HepG2 (cell line): Measurements from ENCODE around the gene PXMP4. TPM values are rescaled to one million over a fixed set of nuclear protein-coding genes. Genes with fewer than 3 reads are reported as not detected.

Experiments
- ARHGAP35 ChIP-seq: sonication (generic); formaldehyde crosslinking; IDR thresholded peaks from 2 replicates; pipeline ENCODE4 v1.9.0; 2022; ENCODE audit warnings: mild to moderate bottlenecking, inconsistent platforms, moderate library complexity, missing genetic modification reagents, borderline replicate concordance
- ATRX ChIP-seq: sonication (generic); formaldehyde crosslinking; IDR thresholded peaks from 2 replicates; pipeline ENCODE4 v1.4.0; 2020; ENCODE audit warnings: missing genetic modification reagents, borderline replicate concordance
- CHD2 ChIP-seq: IDR thresholded peaks from 2 replicates; pipeline ENCODE4 v1.6.1; 2011; ENCODE audit warnings: low read depth, low read length, improper control_type of control experiment
- ETV5 ChIP-seq: IDR thresholded peaks from 2 replicates; pipeline ENCODE4 v1.6.1; 2018; ENCODE audit warnings: missing biosample characterization, missing genetic modification reagents, inconsistent platforms, borderline replicate concordance
- EZH2 ChIP-seq: conservative IDR thresholded peaks from 2 replicates; pipeline ENCODE4 v1.6.1; 2012; ENCODE audit warnings: mild to moderate bottlenecking, low read depth, low read length, moderate library complexity
- FOSL1 ChIP-seq: sonication (generic); formaldehyde crosslinking; IDR thresholded peaks from 2 replicates; pipeline ENCODE4 v1.9.0; 2021; ENCODE audit warnings: missing genetic modification reagents, borderline replicate concordance
- GATAD2A ChIP-seq: IDR thresholded peaks from 2 replicates; pipeline ENCODE4 v1.6.1; 2016
- HOXA3 ChIP-seq: sonication (generic); formaldehyde crosslinking; IDR thresholded peaks from 2 replicates; pipeline ENCODE4 v1.5.0; 2020; ENCODE audit warnings: missing genetic modification reagents
- KDM5B ChIP-seq: sonication (generic); formaldehyde crosslinking; IDR thresholded peaks from 2 replicates; pipeline ENCODE4 v1.4.0; 2020; ENCODE audit warnings: missing genetic modification reagents, mild to moderate bottlenecking, borderline replicate concordance
- MAFF ChIP-seq: IDR thresholded peaks from 2 replicates; pipeline ENCODE4 v1.6.1; 2011; ENCODE audit warnings: low read depth, low read length, improper control_type of control experiment
- MAFG ChIP-seq: sonication (generic); formaldehyde crosslinking; IDR thresholded peaks from 2 replicates; pipeline ENCODE4 v1.5.1; 2020; ENCODE audit warnings: mild to moderate bottlenecking, missing genetic modification reagents
- MBNL3 ChIP-seq: fragments of 250-450 bp; sonication (Bioruptor Pico); conservative IDR thresholded peaks from 2 replicates; pipeline ENCODE4 v1.8.0; 2022; ENCODE audit warnings: mild to moderate bottlenecking, inconsistent platforms
- MYC ChIP-seq: sonication (generic); formaldehyde crosslinking; IDR thresholded peaks from 2 replicates; pipeline ENCODE4 v1.9.0; 2021; ENCODE audit warnings: missing genetic modification reagents, borderline replicate concordance
- NFE2L1 ChIP-seq: sonication (generic); formaldehyde crosslinking; IDR thresholded peaks from 2 replicates; pipeline ENCODE4 v1.4.0; 2020; ENCODE audit warnings: missing genetic modification reagents, mild to moderate bottlenecking, borderline replicate concordance
- NFIB ChIP-seq: sonication (generic); formaldehyde crosslinking; IDR thresholded peaks from 2 replicates; pipeline ENCODE4 v1.9.0; 2021; ENCODE audit warnings: missing genetic modification reagents, mild to moderate bottlenecking, borderline replicate concordance
- REXO4 ChIP-seq: sonication (generic); formaldehyde crosslinking; IDR thresholded peaks from 2 replicates; pipeline ENCODE4 v1.8.0; 2022; ENCODE audit warnings: missing genetic modification reagents, mild to moderate bottlenecking, borderline replicate concordance
- RXRB ChIP-seq: IDR thresholded peaks from 2 replicates; pipeline ENCODE4 v1.6.1; 2016; ENCODE audit warnings: borderline replicate concordance, missing genetic modification reagents, missing compliant biosample characterization
- SRSF1 ChIP-seq: fragments of 200-400 bp; formaldehyde crosslinking; optimal IDR thresholded peaks from 2 replicates; pipeline ENCODE3; 2017; ENCODE audit warnings: mild to moderate bottlenecking, low read depth, low read length, moderate library complexity
- ZMYM2 ChIP-seq: sonication (generic); formaldehyde crosslinking; IDR thresholded peaks from 2 replicates; pipeline ENCODE4 v1.8.0; 2022; ENCODE audit warnings: mild to moderate bottlenecking, missing genetic modification reagents
- ZNF24 ChIP-seq: fragments of 450-650 bp; IDR thresholded peaks from 2 replicates; pipeline ENCODE4 v1.6.1; 2017; ENCODE audit warnings: antibody characterized with exemption, mild to moderate bottlenecking
- ZNF430 ChIP-seq: sonication (generic); formaldehyde crosslinking; IDR thresholded peaks from 2 replicates; pipeline ENCODE4 v1.9.0; 2021; ENCODE audit warnings: mild to moderate bottlenecking, missing genetic modification reagents
- ZNF547 ChIP-seq: sonication (generic); formaldehyde crosslinking; IDR thresholded peaks from 2 replicates; pipeline ENCODE4 v1.5.1; 2020; ENCODE audit warnings: mild to moderate bottlenecking, missing genetic modification reagents
- ZNF569 ChIP-seq: sonication (generic); formaldehyde crosslinking; IDR thresholded peaks from 2 replicates; pipeline ENCODE4 v1.5.0; 2020; ENCODE audit warnings: mild to moderate bottlenecking, missing genetic modification reagents, moderate library complexity, borderline replicate concordance
- ZNF589 ChIP-seq: sonication (generic); formaldehyde crosslinking; conservative IDR thresholded peaks from 2 replicates; pipeline ENCODE4 v1.8.0; 2022; ENCODE audit warnings: mild to moderate bottlenecking, moderate library complexity, missing genetic modification reagents
- ZNF850 ChIP-seq: sonication (generic); formaldehyde crosslinking; conservative IDR thresholded peaks from 2 replicates; pipeline ENCODE4 v1.9.0; 2021; ENCODE audit warnings: mild to moderate bottlenecking, missing genetic modification reagents
- polyA plus RNA-seq, 8 experiments: library from polyadenylated mRNA; depleted of rRNA in 3 of 8; stranded (reverse) in 7 of 8; unstranded in 1 of 8; fragments of >200 nt; fragmentation: Illumina TruSeq in 4 of 8; extraction: Trizol in 4 of 8; gene quantifications; 2 replicates each; pipeline versions ENCODE4 v1.2.1 to v1.2.3, GENCODE V29; 2011 to 2016; ENCODE audit warnings: low read depth in 4 of 8, missing spikeins in 1 of 8, mixed read lengths in 1 of 8; ENCODE audit not compliant: insufficient read depth in 1 of 8
- total RNA-seq, 5 experiments: library from RNA; depleted of rRNA; stranded (reverse); fragments of >200 nt; fragmentation: Illumina TruSeq; extraction: Trizol; gene quantifications; 2 replicates each; pipeline ENCODE4 v1.2.3, GENCODE V29; 2016; ENCODE audit warnings: low read depth in 1 of 5
- TF ChIP-seq, protein P1 (sequence below): sonication (generic); formaldehyde crosslinking; IDR thresholded peaks from 2 replicates; pipeline ENCODE4 v1.5.0; 2020; ENCODE audit warnings: mild to moderate bottlenecking, missing genetic modification reagents
- TF ChIP-seq, protein P2 (sequence below): sonication (generic); formaldehyde crosslinking; IDR thresholded peaks from 2 replicates; pipeline ENCODE4 v1.5.1; 2020; ENCODE audit warnings: missing genetic modification reagents, mild to moderate bottlenecking, borderline replicate concordance

The PXMP4 gene
- total and polyA plus RNA-seq, 2 of the 13 experiments (the other 11 are each of a cell fraction or from before 2014, with no cell fraction given) = not detected

GRCh38 chr20:33731693-33732165 lies 11.6 kb upstream of the PXMP4 start, which contains the start of gene ZNF341 (continued):
- TF ChIP-seq, protein P1, sequence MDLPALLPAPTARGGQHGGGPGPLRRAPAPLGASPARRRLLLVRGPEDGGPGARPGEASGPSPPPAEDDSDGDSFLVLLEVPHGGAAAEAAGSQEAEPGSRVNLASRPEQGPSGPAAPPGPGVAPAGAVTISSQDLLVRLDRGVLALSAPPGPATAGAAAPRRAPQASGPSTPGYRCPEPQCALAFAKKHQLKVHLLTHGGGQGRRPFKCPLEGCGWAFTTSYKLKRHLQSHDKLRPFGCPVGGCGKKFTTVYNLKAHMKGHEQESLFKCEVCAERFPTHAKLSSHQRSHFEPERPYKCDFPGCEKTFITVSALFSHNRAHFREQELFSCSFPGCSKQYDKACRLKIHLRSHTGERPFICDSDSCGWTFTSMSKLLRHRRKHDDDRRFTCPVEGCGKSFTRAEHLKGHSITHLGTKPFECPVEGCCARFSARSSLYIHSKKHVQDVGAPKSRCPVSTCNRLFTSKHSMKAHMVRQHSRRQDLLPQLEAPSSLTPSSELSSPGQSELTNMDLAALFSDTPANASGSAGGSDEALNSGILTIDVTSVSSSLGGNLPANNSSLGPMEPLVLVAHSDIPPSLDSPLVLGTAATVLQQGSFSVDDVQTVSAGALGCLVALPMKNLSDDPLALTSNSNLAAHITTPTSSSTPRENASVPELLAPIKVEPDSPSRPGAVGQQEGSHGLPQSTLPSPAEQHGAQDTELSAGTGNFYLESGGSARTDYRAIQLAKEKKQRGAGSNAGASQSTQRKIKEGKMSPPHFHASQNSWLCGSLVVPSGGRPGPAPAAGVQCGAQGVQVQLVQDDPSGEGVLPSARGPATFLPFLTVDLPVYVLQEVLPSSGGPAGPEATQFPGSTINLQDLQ (CRISPR knock-in tag) = peak; percentile 86
- no peak for TF ChIP-seq ARHGAP35 (CRISPR knock-in tag)
- no peak for TF ChIP-seq EZH2
- TF ChIP-seq KDM5B = no peak
- TF ChIP-seq HOXA3 (CRISPR knock-in tag) = no peak; the same call in 1 of the 2 replicates
- TF ChIP-seq, protein P2, sequence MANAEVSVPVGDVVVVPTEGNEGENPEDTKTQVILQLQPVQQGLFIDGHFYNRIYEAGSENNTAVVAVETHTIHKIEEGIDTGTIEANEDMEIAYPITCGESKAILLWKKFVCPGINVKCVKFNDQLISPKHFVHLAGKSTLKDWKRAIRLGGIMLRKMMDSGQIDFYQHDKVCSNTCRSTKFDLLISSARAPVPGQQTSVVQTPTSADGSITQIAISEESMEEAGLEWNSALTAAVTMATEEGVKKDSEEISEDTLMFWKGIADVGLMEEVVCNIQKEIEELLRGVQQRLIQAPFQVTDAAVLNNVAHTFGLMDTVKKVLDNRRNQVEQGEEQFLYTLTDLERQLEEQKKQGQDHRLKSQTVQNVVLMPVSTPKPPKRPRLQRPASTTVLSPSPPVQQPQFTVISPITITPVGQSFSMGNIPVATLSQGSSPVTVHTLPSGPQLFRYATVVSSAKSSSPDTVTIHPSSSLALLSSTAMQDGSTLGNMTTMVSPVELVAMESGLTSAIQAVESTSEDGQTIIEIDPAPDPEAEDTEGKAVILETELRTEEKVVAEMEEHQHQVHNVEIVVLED (CRISPR knock-in tag) = peak; percentile 42
- TF ChIP-seq FOSL1 (CRISPR knock-in tag) = no peak
- TF ChIP-seq ZNF24 = no peak
- TF ChIP-seq ETV5 = peak; percentile 31; the same call in 1 of the 2 replicates
- no peak for TF ChIP-seq MAFF
- TF ChIP-seq MYC = 0 out of 2 replicates have a peak, but pooled peaks have one; percentile 18
- peak; percentile 93 for TF ChIP-seq MBNL3 (CRISPR knock-in tag)
- no peak; the same call in none of the 2 replicates for TF ChIP-seq ZMYM2 (CRISPR knock-in tag)
- TF ChIP-seq ZNF569 (CRISPR knock-in tag) = peak; percentile 14; the same call in 1 of the 2 replicates
- TF ChIP-seq CHD2 = no peak
- TF ChIP-seq ZNF850 = no peak
- no peak; the same call in 1 of the 2 replicates for TF ChIP-seq ZNF430 (CRISPR knock-in tag)
- TF ChIP-seq ZNF547 (CRISPR knock-in tag) = no peak; the same call in 1 of the 2 replicates
- 0 out of 2 replicates have a peak, but pooled peaks have one; percentile 3 for TF ChIP-seq ZNF589 (CRISPR knock-in tag)
- TF ChIP-seq ATRX (CRISPR knock-in tag) = no peak
- TF ChIP-seq REXO4 (CRISPR knock-in tag) = no peak
- no peak for TF ChIP-seq MAFG (CRISPR knock-in tag)
- TF ChIP-seq NFIB (CRISPR knock-in tag) = no peak
- no peak for TF ChIP-seq SRSF1
- peak; percentile 75 for TF ChIP-seq GATAD2A (CRISPR knock-in tag)
- peak; percentile 74 for TF ChIP-seq RXRB
- TF ChIP-seq NFE2L1 = no peak
